ENCODE measurements around the gene TBC1D2B.
"Not testable (repeated sequence)": the region's sequence is repeated elsewhere in the genome, so short reads cannot be mapped to it uniquely, and the experiment has no call there.

DNA sequence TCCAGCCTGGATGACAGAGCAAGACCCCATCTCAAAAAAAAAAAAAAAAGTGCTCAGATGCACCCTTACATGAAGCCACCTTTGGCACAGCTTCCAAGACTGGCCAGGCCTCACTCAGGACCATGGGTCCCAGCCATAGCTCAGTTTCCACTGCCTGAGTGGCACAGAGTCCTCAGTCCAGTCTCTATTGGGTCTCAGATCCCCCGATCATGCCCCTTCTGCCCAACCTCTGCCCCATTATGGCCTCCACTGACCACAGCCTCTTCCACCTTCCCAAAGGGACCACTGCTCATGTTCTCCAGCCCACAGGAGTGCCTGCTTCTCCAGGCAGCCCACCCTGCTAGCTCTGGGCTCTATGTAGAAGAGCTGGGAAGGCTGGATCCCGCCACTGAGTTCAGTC is 127.0 kb downstream of the TBC1D2B start:
- TF ChIP-seq, protein P1, sequence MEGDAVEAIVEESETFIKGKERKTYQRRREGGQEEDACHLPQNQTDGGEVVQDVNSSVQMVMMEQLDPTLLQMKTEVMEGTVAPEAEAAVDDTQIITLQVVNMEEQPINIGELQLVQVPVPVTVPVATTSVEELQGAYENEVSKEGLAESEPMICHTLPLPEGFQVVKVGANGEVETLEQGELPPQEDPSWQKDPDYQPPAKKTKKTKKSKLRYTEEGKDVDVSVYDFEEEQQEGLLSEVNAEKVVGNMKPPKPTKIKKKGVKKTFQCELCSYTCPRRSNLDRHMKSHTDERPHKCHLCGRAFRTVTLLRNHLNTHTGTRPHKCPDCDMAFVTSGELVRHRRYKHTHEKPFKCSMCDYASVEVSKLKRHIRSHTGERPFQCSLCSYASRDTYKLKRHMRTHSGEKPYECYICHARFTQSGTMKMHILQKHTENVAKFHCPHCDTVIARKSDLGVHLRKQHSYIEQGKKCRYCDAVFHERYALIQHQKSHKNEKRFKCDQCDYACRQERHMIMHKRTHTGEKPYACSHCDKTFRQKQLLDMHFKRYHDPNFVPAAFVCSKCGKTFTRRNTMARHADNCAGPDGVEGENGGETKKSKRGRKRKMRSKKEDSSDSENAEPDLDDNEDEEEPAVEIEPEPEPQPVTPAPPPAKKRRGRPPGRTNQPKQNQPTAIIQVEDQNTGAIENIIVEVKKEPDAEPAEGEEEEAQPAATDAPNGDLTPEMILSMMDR (IDR thresholded peaks at IDR 0.05; ENCODE audit: insufficient read depth, low read length), result not testable (repeated sequence)
- not testable (repeated sequence) for TF ChIP-seq REST (IDR thresholded peaks at IDR 0.05; ENCODE audit: insufficient replicate concordance, low read depth)

Data from HL-60 (cell line).